K562 (cell line): ENCODE results near the gene GPX5. TPM values are rescaled to one million over a fixed set of nuclear protein-coding genes. Genes with fewer than 3 reads are reported as not detected.

Source experiments
- ATAC-seq: fragments of 200-7000 bp; cut with Tn5 transposase; 3 replicates; pipeline ENCODE4 v1.9.1; 2020; ENCODE audit warnings: moderate library complexity
- BruUV-seq: library from RNA; stranded (reverse); fragments of 400-500 nt; replicated peaks from 2 replicates; lab custom pipeline; 2021; lab: Mats Ljungman, UMichigan
- CTCF ChIA-PET: fragments of 300-600 bp; formaldehyde crosslinking; extraction: SDS; loops from one replicate; lab custom pipeline; 2021; ENCODE audit warnings: low intra/inter-chr PET ratio; lab: Yijun Ruan, JAX
- POLR2A ChIA-PET: fragments of 300-600, 350-650 bp; sonication (Branson Sonifier 250); formaldehyde crosslinking; extraction: SDS; loops from one replicate; lab custom pipeline; 2021; ENCODE audit warnings: antibody characterized with exemption, inconsistent platforms; lab: Yijun Ruan, JAX
- DNase-seq, 4 experiments: peaks; one replicate each; pipeline versions ENCODE4 v3.0.0 to v3.0.0-alpha.2; 2011 to 2018; ENCODE audit warnings: low spot score in 3 of 4, mixed read lengths in 3 of 4; ENCODE audit errors: extremely low read depth in 1 of 4
- FAIRE-seq: peaks from 2 replicates; lab custom pipeline; 2011; peaks lifted over from hg19 to GRCh38; lab: Jason Lieb, UNC
- H2AFZ ChIP-seq: 2 replicates; pipeline ENCODE4 v1.6.0; 2011; ENCODE audit warnings: low read depth, low read length, control low read depth, inconsistent platforms
- H3K27ac ChIP-seq: fragments of 200-600 bp; 3 replicates; pipeline ENCODE4 v1.8.0; 2011; ENCODE audit warnings: low read depth, mild to moderate bottlenecking, control low read depth, inconsistent platforms, low read length, moderate library complexity, mixed read lengths; ENCODE audit errors: extremely low read depth
- H3K27me3 ChIP-seq, 2 experiments: fragments of 300-600 bp in 1 of 2; 2 replicates in 1 of 2; 3 replicates in 1 of 2; pipeline versions ENCODE4 v1.6.0 to v1.8.0; 2011; ENCODE audit warnings: inconsistent platforms in 2 of 2, low read length in 2 of 2, mild to moderate bottlenecking in 1 of 2, mixed read lengths in 1 of 2, moderate library complexity in 1 of 2; ENCODE audit not compliant: control insufficient read depth in 2 of 2, insufficient read depth in 2 of 2
- H3K36me3 ChIP-seq: fragments of 300-600 bp; 3 replicates; pipeline ENCODE4 v1.8.0; 2011; ENCODE audit warnings: mild to moderate bottlenecking, low read length, inconsistent platforms; ENCODE audit not compliant: control insufficient read depth, insufficient read depth
- H3K4me1 ChIP-seq, 2 experiments: fragments of 200-600 bp in 1 of 2; replicated peaks in 1 of 2; 2 replicates in 1 of 2; 3 replicates in 1 of 2; pipeline versions ENCODE4 v1.5.1 to v1.8.0; 2011; ENCODE audit warnings: inconsistent platforms in 2 of 2, low read length in 2 of 2, mild to moderate bottlenecking in 1 of 2, mixed read lengths in 1 of 2, moderate library complexity in 1 of 2; ENCODE audit not compliant: control insufficient read depth in 2 of 2, insufficient read depth in 2 of 2
- H3K4me2 ChIP-seq: 2 replicates; pipeline ENCODE4 v1.6.1; 2011; ENCODE audit warnings: low read length, control low read depth, inconsistent platforms, mixed read lengths; ENCODE audit not compliant: insufficient read depth
- H3K4me3 ChIP-seq: fragments of 200-600 bp; sonication (generic), shearing (Covaris generic); 2 replicates; pipeline ENCODE4 v1.5.1; 2016; ENCODE audit warnings: control low read depth, inconsistent platforms
- H3K79me2 ChIP-seq: fragments of 200-600 bp; 3 replicates; pipeline ENCODE4 v1.8.0; 2011; ENCODE audit warnings: low read length, inconsistent platforms; ENCODE audit not compliant: control insufficient read depth, insufficient read depth
- H3K9ac ChIP-seq, 2 experiments: 2 replicates each; pipeline versions ENCODE4 v1.6.0 to v1.6.1; 2011; ENCODE audit warnings: low read depth in 2 of 2, low read length in 2 of 2, control low read depth in 1 of 2, inconsistent platforms in 1 of 2, mild to moderate bottlenecking in 1 of 2, mixed read lengths in 1 of 2; ENCODE audit not compliant: insufficient read depth in 1 of 2
- H3K9me1 ChIP-seq: one replicate; pipeline ENCODE4 v1.6.0; 2011; ENCODE audit warnings: inconsistent platforms, mild to moderate bottlenecking, low read length, moderate library complexity; ENCODE audit not compliant: control insufficient read depth, insufficient read depth
- H3K9me3 ChIP-seq: replicated peaks from 2 replicates; pipeline ENCODE4 v1.5.1; 2011; ENCODE audit warnings: low read depth, low read length, inconsistent platforms; ENCODE audit not compliant: control insufficient read depth, insufficient read depth
- H4K20me1 ChIP-seq: replicated peaks from 2 replicates; pipeline ENCODE4 v1.6.1; 2011; ENCODE audit warnings: low read length, inconsistent platforms, mixed read lengths; ENCODE audit not compliant: control insufficient read depth, insufficient read depth
- ATF3 ChIP-seq, 2 experiments: fragments of 450-650 bp in 1 of 2; sonication (generic) in 1 of 2; formaldehyde crosslinking in 1 of 2; IDR thresholded peaks in 1 of 2; conservative IDR thresholded peaks in 1 of 2; 2 replicates each; pipeline versions ENCODE4 v1.6.1 to v1.8.1; 2016 to 2023; ENCODE audit warnings: mild to moderate bottlenecking in 2 of 2, moderate library complexity in 2 of 2, inconsistent platforms in 1 of 2, missing genetic modification reagents in 1 of 2
- ESRRB ChIP-seq: fragments of 250-450 bp; sonication (Bioruptor Pico); IDR thresholded peaks from 2 replicates; pipeline ENCODE4 v1.5.0; 2020; ENCODE audit warnings: mild to moderate bottlenecking, moderate library complexity, borderline replicate concordance
- FOXP4 ChIP-seq: sonication (generic); formaldehyde crosslinking; IDR thresholded peaks from 2 replicates; pipeline ENCODE4 v1.8.0; 2022; ENCODE audit warnings: mild to moderate bottlenecking, missing genetic modification reagents, borderline replicate concordance
- HDGF ChIP-seq: fragments of 450-650 bp; IDR thresholded peaks from 2 replicates; pipeline ENCODE4 v1.6.1; 2016
- HNRNPUL1 ChIP-seq: fragments of 200-400 bp; formaldehyde crosslinking; IDR thresholded peaks from 2 replicates; pipeline ENCODE4 v1.6.1; 2017; ENCODE audit warnings: low read length
- L3MBTL2 ChIP-seq: fragments of 450-650 bp; IDR thresholded peaks from 2 replicates; pipeline ENCODE4 v1.6.1; 2016; ENCODE audit warnings: mild to moderate bottlenecking, moderate library complexity
- MAFK ChIP-seq: IDR thresholded peaks from 2 replicates; pipeline ENCODE4 v1.6.1; 2011; ENCODE audit warnings: low read length, improper control_type of control experiment
- MAZ ChIP-seq, 2 experiments: fragments of 450-650 bp in 1 of 2; sonication (generic) in 1 of 2; formaldehyde crosslinking; IDR thresholded peaks in 1 of 2; conservative IDR thresholded peaks in 1 of 2; 2 replicates each; pipeline versions ENCODE4 v1.4.0 to v1.5.0; 2020; ENCODE audit warnings: mild to moderate bottlenecking in 1 of 2, missing genetic modification reagents in 1 of 2
- MITF ChIP-seq: IDR thresholded peaks from 2 replicates; pipeline ENCODE4 v1.6.1; 2014; ENCODE audit warnings: antibody characterized with exemption
- NELFE ChIP-seq: IDR thresholded peaks from 2 replicates; pipeline ENCODE4 v1.6.1; 2011; ENCODE audit warnings: mild to moderate bottlenecking; ENCODE audit not compliant: insufficient read depth, insufficient read length
- POLR2B ChIP-seq: fragments of 450-650 bp; IDR thresholded peaks from 2 replicates; pipeline ENCODE4 v1.6.1; 2018; ENCODE audit warnings: low read depth; ENCODE audit not compliant: partially characterized antibody
- POLR2G ChIP-seq: fragments of 200-400 bp; formaldehyde crosslinking; IDR thresholded peaks from 2 replicates; pipeline ENCODE4 v1.6.1; 2017; ENCODE audit warnings: low read depth, mild to moderate bottlenecking, antibody characterized with exemption, low read length, moderate library complexity
- POLR3A ChIP-seq: IDR thresholded peaks from 2 replicates; pipeline ENCODE4 v1.6.1; 2011; ENCODE audit warnings: borderline replicate concordance, mild to moderate bottlenecking, moderate library complexity; ENCODE audit not compliant: insufficient read length, insufficient read depth; ENCODE audit errors: extremely low read depth
- SAFB ChIP-seq: fragments of 200-400 bp; formaldehyde crosslinking; IDR thresholded peaks from 2 replicates; pipeline ENCODE4 v1.6.1; 2017; ENCODE audit warnings: low read depth, low read length, borderline replicate concordance
- ZBTB17 ChIP-seq: fragments of 450-650 bp; formaldehyde crosslinking; IDR thresholded peaks from 2 replicates; pipeline ENCODE4 v1.4.0; 2020; ENCODE audit warnings: mild to moderate bottlenecking
- WGBS: fragments of 100-300 bp; shearing (Covaris generic); methylation state at CpG from one replicate; pipeline ENCODE4 v1.1.6; 2016; ENCODE audit warnings: low coverage, mixed read lengths; ENCODE audit not compliant: insufficient coverage; ENCODE audit errors: missing lambda C conversion rate; 5-methylcytosine and 5-hydroxymethylcytosine counted together
- in situ Hi-C: fragments of 300-500 bp; cut with MboI; formaldehyde crosslinking; loops from 4 replicates; pipeline ENCODE4 v1.15.0; 2018; ENCODE audit warnings: inconsistent platforms, mixed read lengths
- intact Hi-C: fragments of 100-400 bp; cut with micrococcal nuclease; formaldehyde crosslinking; loops from 2 replicates; pipeline ENCODE4 v1.14.2; 2022
- polyA plus RNA-seq, 8 experiments: library from polyadenylated mRNA; depleted of rRNA in 4 of 8; stranded (reverse) in 5 of 8; unstranded in 3 of 8; fragments of >200 nt; fragmentation: Nextera tagmentation in 2 of 8; fragmentation: Illumina TruSeq in 1 of 8; extraction: Ambion mirVana in 2 of 8; extraction: Trizol in 1 of 8; gene quantifications; 2 replicates each; pipeline versions ENCODE4 v1.2.1 to v1.2.3, GENCODE V29; 2011 to 2014; ENCODE audit warnings: inconsistent platforms in 1 of 8, missing spikeins in 1 of 8
- total RNA-seq, 7 experiments: library from RNA; depleted of rRNA in 6 of 7; stranded (reverse); fragments of >200 nt in 6 of 7; fragmentation: Illumina TruSeq in 2 of 7; extraction: Trizol in 2 of 7; gene quantifications; 2 replicates each; pipeline versions ENCODE4 v1.2.1 to v1.2.3, GENCODE V29; 2011 to 2021; ENCODE audit warnings: low replicate concordance in 1 of 7

GPX5 gene
- total and polyA plus RNA-seq, 9 of the 15 experiments (the other 6 are each of a cell fraction or from before 2014, with no cell fraction given) = 0.07 to 0.18 (median 0.15) TPM; not detected in 6

GRCh38 chr6:28537509-28538140, 11.9 kb downstream of the GPX5 start:
- Histone ChIP-seq H4K20me1 (no peaks in the 10 kb centered on the region), H2AFZ (peak overlapping the region; percentile 22; the same call in 1 of the 2 replicates), H3K36me3 (no peaks in the 10 kb centered on the region), H3K79me2 (no peaks in the 10 kb centered on the region), H3K9me3 (no peaks in the 10 kb centered on the region), H3K9ac (no peak overlapping the region), H3K4me3 (no peak overlapping the region), H3K27ac (no peak overlapping the region), H3K4me2 (peak overlapping the region; percentile 19; the same call in 1 of the 2 replicates), H3K9me1 (no peaks in the 10 kb centered on the region), H3K4me1 (peaks cover 7 to 11% of the 10 kb centered on the region in 2 experiments), H3K27me3 (no peaks in the 10 kb centered on the region)
- ChIA-PET CTCF (no interaction called here), POLR2A (interaction anchor here (0.9 to 1.4 kb wide), 6 partner anchors 11 to 147 kb away, joined by 3 to 7 read pairs (median 3); no protein-coding TSS in a partner anchor)
- WGBS = 37% methylated on average over 22 of the region's 22 CpGs
- DNase-seq (peak in 1 of 4 experiments; percentile 43), FAIRE-seq (no peak), ATAC-seq (no peak)
- TSS peak; percentile 99 for BruUV-seq
- intact Hi-C loops = no loop called here
- in situ Hi-C loops = loop anchor here (5.0 kb wide), 1 partner anchor 145 kb away; no protein-coding TSS in a partner anchor
- TF ChIP-seq MAZ (CRISPR knock-in tag; conservative IDR thresholded peaks at IDR 0.05 in 1 of 2, IDR thresholded peaks at IDR 0.05 in 1 of 2) (no peak), POLR3A (peak; percentile 74), SAFB (no peak), ATF3 (IDR thresholded peaks at IDR 0.05) (peak; percentile 76), ATF3 (CRISPR knock-in tag; conservative IDR thresholded peaks at IDR 0.05) (no peak), POLR2B (no peak), ESRRB (no peak), POLR2G (no peak), MITF (no peak), FOXP4 (no peak), L3MBTL2 (0 out of 2 replicates have a peak, but pooled peaks have one; percentile 8), NELFE (no peak), HNRNPUL1 (no peak), HDGF (no peak), MAFK (no peak), ZBTB17 (no peak)
